HCT116 (cell line): ENCODE data around the gene IGF2BP1. TPM values are rescaled to one million over a fixed set of nuclear protein-coding genes. Genes with fewer than 3 reads are reported as not detected.

Source experiments
- ATAC-seq: fragments of 200-7000 bp; cut with Tn5 transposase; 2 replicates; pipeline ENCODE4 v1.9.1; 2020; ENCODE audit warnings: mild to moderate bottlenecking, moderate library complexity
- BruUV-seq: library from RNA; stranded (reverse); fragments of 400-500 nt; replicated peaks from 2 replicates; lab custom pipeline; 2021; lab: Mats Ljungman, UMichigan
- CTCF ChIA-PET: fragments of 300-600 bp; sonication (Branson Sonifier 250); formaldehyde crosslinking; loops from one replicate; lab custom pipeline; 2021; ENCODE audit warnings: antibody characterized with exemption; lab: Charles Lee
- POLR2A ChIA-PET: fragments of 300-600, 350-600 bp; sonication (Branson Sonifier 250); formaldehyde crosslinking; loops from one replicate; lab custom pipeline; 2021; ENCODE audit warnings: antibody characterized with exemption; lab: Charles Lee
- RAD21 ChIA-PET, 2 experiments: fragments of 300-600 bp; sonication (Branson Sonifier 250); formaldehyde crosslinking; loops; one replicate each; lab custom pipeline; 2023; ENCODE audit warnings: low total read pairs in 2 of 2; ENCODE audit not compliant: uncharacterized antibody in 2 of 2, unreplicated experiment in 2 of 2, low non-redundant PET in 1 of 2; lab: Charles Lee
- DNase-seq: peaks from one replicate; pipeline ENCODE4 v3.0.0-alpha.2; 2010; ENCODE audit warnings: low read depth, low spot score
- H2AFZ ChIP-seq: fragments of 200-600 bp; shearing (Covaris generic), sonication (generic); 2 replicates; pipeline ENCODE4 v1.6.1; 2017; ENCODE audit warnings: low read depth, mixed run types, mixed read lengths, antibody characterized with exemption, low read length; ENCODE audit not compliant: poor library complexity, severe bottlenecking
- H3K27ac ChIP-seq: 2 replicates; pipeline ENCODE4 v1.5.1; 2012; ENCODE audit warnings: low read depth, low read length
- H3K27me3 ChIP-seq: fragments of 200-600 bp; sonication (generic); 2 replicates; pipeline ENCODE4 v1.6.1; 2016; ENCODE audit warnings: mixed run types, low read length, mixed read lengths; ENCODE audit not compliant: insufficient read depth
- H3K36me3 ChIP-seq, 2 experiments: fragments of 200-500 bp in 1 of 2; fragments of 200-600 bp in 1 of 2; sonication (Bioruptor generic) in 1 of 2; sonication (generic) in 1 of 2; 2 replicates each; pipeline versions ENCODE4 v1.5.1 to v1.6.1; 2014 to 2016; ENCODE audit warnings: low read length in 2 of 2, inconsistent platforms in 1 of 2, mixed read lengths in 1 of 2, mixed run types in 1 of 2; ENCODE audit not compliant: insufficient read depth in 2 of 2, control insufficient read depth in 1 of 2
- H3K4me1 ChIP-seq, 2 experiments: fragments of 200-600 bp in 1 of 2; sonication (generic) in 1 of 2; 2 replicates each; pipeline versions ENCODE4 v1.5.1 to v1.6.1; 2012 to 2017; ENCODE audit warnings: low read length in 2 of 2, inconsistent platforms in 1 of 2, mild to moderate bottlenecking in 1 of 2, mixed read lengths in 1 of 2, mixed run types in 1 of 2, moderate library complexity in 1 of 2; ENCODE audit not compliant: insufficient read depth in 2 of 2, control insufficient read depth in 1 of 2
- H3K4me2 ChIP-seq: fragments of 200-600 bp; sonication (generic); 2 replicates; pipeline ENCODE4 v1.6.1; 2017; ENCODE audit warnings: mixed run types, low read length, mixed read lengths
- H3K4me3 ChIP-seq, 2 experiments: fragments of 200-600 bp in 1 of 2; sonication (generic) in 1 of 2; replicated peaks in 1 of 2; 2 replicates each; pipeline ENCODE4 v1.5.1; 2011 to 2016; ENCODE audit warnings: low read length in 2 of 2, control low read depth in 1 of 2, low read depth in 1 of 2, mild to moderate bottlenecking in 1 of 2, mixed read lengths in 1 of 2, mixed run types in 1 of 2
- H3K79me2 ChIP-seq: fragments of 200-600 bp; sonication (generic); 2 replicates; pipeline ENCODE4 v1.6.1; 2017; ENCODE audit warnings: mild to moderate bottlenecking, mixed run types, low read length, moderate library complexity, mixed read lengths; ENCODE audit not compliant: insufficient read depth
- H3K9ac ChIP-seq: fragments of 200-600 bp; sonication (generic); 2 replicates; pipeline ENCODE4 v1.6.1; 2016; ENCODE audit warnings: low read length, mixed read lengths
- H3K9me2 ChIP-seq: fragments of 200-600 bp; sonication (generic), shearing (Covaris generic); 2 replicates; pipeline ENCODE4 v1.6.1; 2017; ENCODE audit warnings: mixed run types, mild to moderate bottlenecking, moderate library complexity; ENCODE audit not compliant: insufficient read depth
- H3K9me3 ChIP-seq, 2 experiments: fragments of 200-500 bp in 1 of 2; fragments of 200-600 bp in 1 of 2; sonication (Bioruptor generic) in 1 of 2; sonication (generic) in 1 of 2; 2 replicates each; pipeline ENCODE4 v1.6.1; 2014 to 2017; ENCODE audit warnings: low read length in 2 of 2, mixed read lengths in 2 of 2, inconsistent platforms in 1 of 2, low read depth in 1 of 2, mild to moderate bottlenecking in 1 of 2, mixed run types in 1 of 2, moderate library complexity in 1 of 2; ENCODE audit not compliant: control insufficient read depth in 1 of 2, insufficient read depth in 1 of 2
- H4K20me1 ChIP-seq: fragments of 200-600 bp; sonication (generic), shearing (Covaris generic); 2 replicates; pipeline ENCODE4 v1.6.1; 2017; ENCODE audit warnings: mixed run types, mild to moderate bottlenecking, moderate library complexity; ENCODE audit not compliant: insufficient read depth
- ATF3 ChIP-seq: IDR thresholded peaks from 2 replicates; pipeline ENCODE4 v1.6.1; 2012
- CBX3 ChIP-seq: IDR thresholded peaks from 2 replicates; pipeline ENCODE4 v1.6.1; 2012; ENCODE audit warnings: low read depth
- CTCF ChIP-seq, 3 experiments: fragments of 200-600 bp in 1 of 3; sonication (generic) in 1 of 3; IDR thresholded peaks in 2 of 3; conservative IDR thresholded peaks in 1 of 3; 2 replicates each; pipeline ENCODE4 v1.5.1; 2012 to 2017; ENCODE audit warnings: low read depth in 2 of 3, low read length in 2 of 3, antibody characterized with exemption in 1 of 3, borderline replicate concordance in 1 of 3, control low read depth in 1 of 3, mild to moderate bottlenecking in 1 of 3, mixed read lengths in 1 of 3, mixed run types in 1 of 3, moderate library complexity in 1 of 3; ENCODE audit not compliant: insufficient read depth in 1 of 3
- ELF1 ChIP-seq: IDR thresholded peaks from 2 replicates; pipeline ENCODE4 v1.6.1; 2012; ENCODE audit warnings: low read depth, borderline replicate concordance
- MAX ChIP-seq: IDR thresholded peaks from 2 replicates; pipeline ENCODE4 v1.6.1; 2012
- POLR2A ChIP-seq: IDR thresholded peaks from 2 replicates; pipeline ENCODE4 v1.7.0; 2011; ENCODE audit warnings: borderline replicate concordance; ENCODE audit not compliant: insufficient read depth, insufficient read length; ENCODE audit errors: extremely low read depth
- REST ChIP-seq: IDR thresholded peaks from 2 replicates; pipeline ENCODE4 v1.6.1; 2012; ENCODE audit warnings: low read depth
- SIN3A ChIP-seq: IDR thresholded peaks from 2 replicates; pipeline ENCODE4 v1.6.1; 2012; ENCODE audit warnings: low read depth
- SP1 ChIP-seq: IDR thresholded peaks from 2 replicates; pipeline ENCODE4 v1.6.1; 2012; ENCODE audit warnings: low read depth
- TCF7L2 ChIP-seq: IDR thresholded peaks from 2 replicates; pipeline ENCODE4 v1.7.0; 2011; ENCODE audit warnings: borderline replicate concordance, inconsistent platforms; ENCODE audit not compliant: insufficient read depth, insufficient read length; ENCODE audit errors: extremely low read depth
- YY1 ChIP-seq: IDR thresholded peaks from 2 replicates; pipeline ENCODE4 v1.6.1; 2011; ENCODE audit warnings: low read length, low read depth, moderate library complexity, mild to moderate bottlenecking; ENCODE audit not compliant: insufficient replicate concordance; ENCODE audit errors: extremely low read depth
- intact Hi-C: fragments of 100-400 bp; cut with micrococcal nuclease; formaldehyde crosslinking; loops from 2 replicates; pipeline ENCODE4 v1.10.0; 2022
- total RNA-seq: library from RNA; stranded (reverse); gene quantifications from one replicate; pipeline ENCODE4 v1.2.1, GENCODE V29; 2021; ENCODE audit not compliant: unreplicated experiment

The IGF2BP1 gene
- total RNA-seq, 1 experiment from 2014 or later: 0.91 TPM

- H4K20me1 ChIP-seq: peaks cover 3% of the 10 kb centered on the region; the same call in 1 of the 2 replicates
- DNase-seq (no peak), ATAC-seq (no peak)
- H3K4me2 ChIP-seq: no peak overlapping the region
- no peaks in the 10 kb centered on the region for H3K36me3 ChIP-seq
- peaks cover 52% of the 10 kb centered on the region for H3K27me3 ChIP-seq
- no peaks in the 10 kb centered on the region; a peak in 1 of 4 replicates for H3K4me1 ChIP-seq
- CTCF ChIA-PET: no interaction called here
- TF ChIP-seq ELF1: no peak
- H3K4me3 ChIP-seq: no peak overlapping the region
- H3K9me3 ChIP-seq: no peaks in the 10 kb centered on the region
- BruUV-seq: no TSS peak
- H3K27ac ChIP-seq: no peak overlapping the region
- H3K9me2 ChIP-seq: no peaks in the 10 kb centered on the region
- RAD21 ChIA-PET: no interaction called here
- no peak overlapping the region for H3K9ac ChIP-seq
- peak overlapping the region; percentile 62 for H2AFZ ChIP-seq
- intact Hi-C loops: no loop called here
- H3K79me2 ChIP-seq: no peaks in the 10 kb centered on the region
- POLR2A ChIA-PET: no interaction called here
Observed at GRCh38 chr17:48990882-48991357, 6.3 kb upstream of the IGF2BP1 start.

- Histone ChIP-seq H3K9me2 (no peaks in the 10 kb centered on the region), H3K9me3 (no peaks in the 10 kb centered on the region), H3K4me3 (no peak overlapping the region), H3K27me3 (peaks cover 52% of the 10 kb centered on the region), H3K79me2 (no peaks in the 10 kb centered on the region), H4K20me1 (peaks cover 3% of the 10 kb centered on the region; the same call in 1 of the 2 replicates), H3K27ac (no peak overlapping the region), H2AFZ (peak overlapping the region; percentile 55), H3K4me2 (no peak overlapping the region), H3K36me3 (no peaks in the 10 kb centered on the region), H3K9ac (no peak overlapping the region), H3K4me1 (no peaks in the 10 kb centered on the region; a peak in 1 of 4 replicates)
- POLR2A ChIA-PET: no interaction called here
- DNase-seq (no peak), ATAC-seq (no peak)
- no TSS peak for BruUV-seq
- CTCF ChIA-PET: no interaction called here
- intact Hi-C loops: no loop called here
- RAD21 ChIA-PET: no interaction called here
- no peak for TF ChIP-seq CTCF (IDR thresholded peaks at IDR 0.05 in 2 of 3, conservative IDR thresholded peaks at IDR 0.05 in 1 of 3; ENCODE audit: borderline replicate concordance in 1 of 3, insufficient read depth in 1 of 3, low read depth in 2 of 3, low read length in 2 of 3)
- TF ChIP-seq MAX: no peak
- TF ChIP-seq SIN3A: no peak
- TF ChIP-seq YY1: no peak
- no peak for TF ChIP-seq ATF3
- TF ChIP-seq REST: no peak
- TF ChIP-seq SP1: no peak
- no peak for TF ChIP-seq POLR2A
- TF ChIP-seq ELF1: no peak
- TF ChIP-seq TCF7L2: no peak
- no peak for TF ChIP-seq CBX3
Observed at GRCh38 chr17:48992444-48992843, 4.7 kb upstream of the IGF2BP1 start.
